ENCODE results near the gene TESK1. TPM values are rescaled to one million over a fixed set of nuclear protein-coding genes. Genes with fewer than 3 reads are reported as not detected.

Gene TESK1
- total and polyA plus RNA-seq, 2 of the 8 experiments (the other 6 are each of a cell fraction or from before 2014, with no cell fraction given): 13.5 to 13.9 TPM

- Histone ChIP-seq H3K36me3 (ENCODE audit: control insufficient read depth in 2 of 4, insufficient read depth in 4 of 4, low read length in 3 of 4) (no peaks in the 10 kb centered on the region), H4K20me1 (replicated peaks in 1 of 2; ENCODE audit: control insufficient read depth in 1 of 2, insufficient read depth in 2 of 2, low read length in 2 of 2) (no peaks in the 10 kb centered on the region), H4K91ac (replicated peaks; ENCODE audit: insufficient read length, low read length) (no peak overlapping the region), H3K4ac (replicated peaks; ENCODE audit: insufficient read length, low read depth, low read length) (no peak overlapping the region), H3K9me3 (ENCODE audit: insufficient read depth in 2 of 2, low read depth in 1 of 2, low read length in 1 of 2) (no peaks in the 10 kb centered on the region), H3K79me1 (ENCODE audit: low read depth, low read length) (no peaks in the 10 kb centered on the region), H2BK20ac (ENCODE audit: low read length) (no peak overlapping the region), H4K8ac (ENCODE audit: extremely low read depth, insufficient read depth, low read length) (no peak overlapping the region), H3K9ac (replicated peaks in 1 of 4; ENCODE audit: extremely low read depth in 1 of 4, low read depth in 3 of 4, low read length in 3 of 4) (no peak overlapping the region), H4K5ac (ENCODE audit: insufficient read length, low read depth, low read length) (no peak overlapping the region), H2BK15ac (ENCODE audit: low read length) (no peak overlapping the region), H3K4me3 (ENCODE audit: extremely low read depth in 1 of 4, insufficient read depth in 2 of 4, low read depth in 3 of 4, low read length in 4 of 4) (no peak overlapping the region), H2BK12ac (ENCODE audit: low read depth, low read length) (no peak overlapping the region), H2BK5ac (ENCODE audit: low read depth, low read length) (no peak overlapping the region), H3K23me2 (ENCODE audit: low read depth, low read length) (peaks cover 8% of the 10 kb centered on the region), H3K18ac (ENCODE audit: extremely low read depth, low read length) (no peak overlapping the region), H3K27me3 (replicated peaks in 1 of 4; ENCODE audit: control insufficient read depth in 3 of 4, extremely low read depth in 1 of 4, insufficient read depth in 3 of 4, low read length in 3 of 4) (peaks cover 0 to 7% (median 0%) of the 10 kb centered on the region in 4 experiments; a peak in 1 of 7 replicates), H2AK5ac (ENCODE audit: low read depth, low read length) (no peak overlapping the region), H2BK120ac (replicated peaks; ENCODE audit: low read depth, low read length) (no peak overlapping the region), H3K4me2 (ENCODE audit: insufficient read depth in 1 of 2, low read depth in 2 of 2, low read length in 2 of 2) (no peak overlapping the region), H3K4me1 (replicated peaks in 1 of 4; ENCODE audit: control insufficient read depth in 3 of 4, insufficient read depth in 4 of 4, low read length in 3 of 4) (peaks cover 2 to 17% (median 12%) of the 10 kb centered on the region in 4 experiments; a peak in 6 of 7 replicates), H3K79me2 (ENCODE audit: control insufficient read depth in 1 of 2, insufficient read depth in 2 of 2, low read length in 2 of 2) (no peaks in the 10 kb centered on the region), H3K23ac (ENCODE audit: insufficient read length) (no peak overlapping the region), H3K14ac (ENCODE audit: insufficient read length) (no peak overlapping the region), H2AFZ (ENCODE audit: low read length) (no peak overlapping the region), H3K56ac (replicated peaks; ENCODE audit: insufficient read length, low read depth, low read length) (no peak overlapping the region), H3K27ac (ENCODE audit: low read depth, low read length) (no peak overlapping the region)
- DNase-seq (ENCODE audit: low read depth in 1 of 2, low spot score in 2 of 2): no peak
- ChIA-PET POLR2A (ENCODE audit: partially characterized antibody) (interaction anchor here (0.8 kb wide), 1 partner anchor 30 kb away, joined by 3 read pairs; no protein-coding TSS in a partner anchor), CTCF (ENCODE audit: partially characterized antibody) (interaction anchor here (0.6 to 15.9 kb wide), 4 partner anchors 26 to 1833 kb away, joined by 3 to 347 read pairs (median 4); partner anchors contain the start of gene TPM2)
- WGBS, 2 experiments (ENCODE audit: extremely low coverage in 1 of 2, insufficient coverage in 1 of 2, insufficient read length in 1 of 2, insufficient replicate concordance in 2 of 2, low coverage in 1 of 2, low lambda C conversion rate in 2 of 2, missing lambda C conversion rate in 1 of 2): 75% methylated on average over 2 of the region's 2 CpGs; no CpG with 5 or more reads in 1 of the 2 experiments
- TF ChIP-seq TBP (IDR thresholded peaks at IDR 0.05; ENCODE audit: low read depth, low read length): no peak
- no peak for TF ChIP-seq MAFK (IDR thresholded peaks at IDR 0.05; ENCODE audit: low read depth, low read length)
- no peak for TF ChIP-seq USF2 (IDR thresholded peaks at IDR 0.05; ENCODE audit: low read length)
- TF ChIP-seq SP4 (IDR thresholded peaks at IDR 0.05; ENCODE audit: low read length): no peak
- TF ChIP-seq KDM5A (IDR thresholded peaks at IDR 0.05; ENCODE audit: low read length): no peak
- no peak for TF ChIP-seq SUZ12 (IDR thresholded peaks at IDR 0.05; ENCODE audit: low read length)
- TF ChIP-seq SIRT6 (IDR thresholded peaks at IDR 0.05; ENCODE audit: low read length): no peak
- no peak for TF ChIP-seq ATF3 (IDR thresholded peaks at IDR 0.05; ENCODE audit: insufficient read depth, low read depth, low read length)
- no peak for TF ChIP-seq CBX5 (IDR thresholded peaks at IDR 0.05; ENCODE audit: low read depth, low read length)
- no peak for FAIRE-seq
Measured at GRCh38 chr9:35653611-35654010, 48.5 kb downstream of the TESK1 start.
